ENCODE results near the gene C4BPB.

DNA sequence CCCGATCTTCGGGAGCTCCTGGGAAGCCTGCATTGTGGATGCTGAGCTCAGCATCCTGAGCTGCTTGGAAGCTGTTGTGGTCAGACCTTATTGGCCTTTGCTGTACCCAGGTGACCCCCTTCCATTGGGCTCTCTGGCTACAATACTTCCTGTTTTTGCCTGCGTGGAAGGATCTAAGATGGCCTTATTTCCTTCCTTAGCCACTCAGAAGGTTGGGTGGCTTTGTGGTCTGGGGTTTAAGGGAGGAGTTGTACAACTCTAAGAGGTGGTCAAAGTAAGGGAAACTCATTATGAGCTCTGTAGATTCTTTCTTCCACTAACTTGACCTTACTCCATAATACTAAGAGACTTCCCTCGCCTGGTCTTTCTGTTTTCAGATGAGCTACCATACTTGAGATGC lies 17.8 kb upstream of the C4BPB start:
- TF ChIP-seq, protein P1, sequence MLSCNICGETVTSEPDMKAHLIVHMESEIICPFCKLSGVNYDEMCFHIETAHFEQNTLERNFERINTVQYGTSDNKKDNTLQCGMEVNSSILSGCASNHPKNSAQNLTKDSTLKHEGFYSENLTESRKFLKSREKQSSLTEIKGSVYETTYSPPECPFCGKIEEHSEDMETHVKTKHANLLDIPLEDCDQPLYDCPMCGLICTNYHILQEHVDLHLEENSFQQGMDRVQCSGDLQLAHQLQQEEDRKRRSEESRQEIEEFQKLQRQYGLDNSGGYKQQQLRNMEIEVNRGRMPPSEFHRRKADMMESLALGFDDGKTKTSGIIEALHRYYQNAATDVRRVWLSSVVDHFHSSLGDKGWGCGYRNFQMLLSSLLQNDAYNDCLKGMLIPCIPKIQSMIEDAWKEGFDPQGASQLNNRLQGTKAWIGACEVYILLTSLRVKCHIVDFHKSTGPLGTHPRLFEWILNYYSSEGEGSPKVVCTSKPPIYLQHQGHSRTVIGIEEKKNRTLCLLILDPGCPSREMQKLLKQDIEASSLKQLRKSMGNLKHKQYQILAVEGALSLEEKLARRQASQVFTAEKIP (CRISPR knock-in tag; IDR thresholded peaks at IDR 0.05; ENCODE audit: borderline replicate concordance), result no peak
- TF ChIP-seq ATRX (CRISPR knock-in tag; IDR thresholded peaks at IDR 0.05; ENCODE audit: borderline replicate concordance) (no peak), RCOR2 (CRISPR knock-in tag; IDR thresholded peaks at IDR 0.05) (no peak), RBM39 (IDR thresholded peaks at IDR 0.05; ENCODE audit: low read depth, low read length, poor library complexity, severe bottlenecking) (no peak), PCBP1 (IDR thresholded peaks at IDR 0.05; ENCODE audit: borderline replicate concordance, low read depth, low read length) (no peak), ZNF589 (CRISPR knock-in tag; conservative IDR thresholded peaks at IDR 0.05) (no peak), TCF12 (IDR thresholded peaks at IDR 0.05) (no peak), TCF12 (CRISPR knock-in tag; IDR thresholded peaks at IDR 0.05) (no peak), ATF1 (CRISPR knock-in tag; IDR thresholded peaks at IDR 0.05) (no peak)
- TF ChIP-seq, protein P2, sequence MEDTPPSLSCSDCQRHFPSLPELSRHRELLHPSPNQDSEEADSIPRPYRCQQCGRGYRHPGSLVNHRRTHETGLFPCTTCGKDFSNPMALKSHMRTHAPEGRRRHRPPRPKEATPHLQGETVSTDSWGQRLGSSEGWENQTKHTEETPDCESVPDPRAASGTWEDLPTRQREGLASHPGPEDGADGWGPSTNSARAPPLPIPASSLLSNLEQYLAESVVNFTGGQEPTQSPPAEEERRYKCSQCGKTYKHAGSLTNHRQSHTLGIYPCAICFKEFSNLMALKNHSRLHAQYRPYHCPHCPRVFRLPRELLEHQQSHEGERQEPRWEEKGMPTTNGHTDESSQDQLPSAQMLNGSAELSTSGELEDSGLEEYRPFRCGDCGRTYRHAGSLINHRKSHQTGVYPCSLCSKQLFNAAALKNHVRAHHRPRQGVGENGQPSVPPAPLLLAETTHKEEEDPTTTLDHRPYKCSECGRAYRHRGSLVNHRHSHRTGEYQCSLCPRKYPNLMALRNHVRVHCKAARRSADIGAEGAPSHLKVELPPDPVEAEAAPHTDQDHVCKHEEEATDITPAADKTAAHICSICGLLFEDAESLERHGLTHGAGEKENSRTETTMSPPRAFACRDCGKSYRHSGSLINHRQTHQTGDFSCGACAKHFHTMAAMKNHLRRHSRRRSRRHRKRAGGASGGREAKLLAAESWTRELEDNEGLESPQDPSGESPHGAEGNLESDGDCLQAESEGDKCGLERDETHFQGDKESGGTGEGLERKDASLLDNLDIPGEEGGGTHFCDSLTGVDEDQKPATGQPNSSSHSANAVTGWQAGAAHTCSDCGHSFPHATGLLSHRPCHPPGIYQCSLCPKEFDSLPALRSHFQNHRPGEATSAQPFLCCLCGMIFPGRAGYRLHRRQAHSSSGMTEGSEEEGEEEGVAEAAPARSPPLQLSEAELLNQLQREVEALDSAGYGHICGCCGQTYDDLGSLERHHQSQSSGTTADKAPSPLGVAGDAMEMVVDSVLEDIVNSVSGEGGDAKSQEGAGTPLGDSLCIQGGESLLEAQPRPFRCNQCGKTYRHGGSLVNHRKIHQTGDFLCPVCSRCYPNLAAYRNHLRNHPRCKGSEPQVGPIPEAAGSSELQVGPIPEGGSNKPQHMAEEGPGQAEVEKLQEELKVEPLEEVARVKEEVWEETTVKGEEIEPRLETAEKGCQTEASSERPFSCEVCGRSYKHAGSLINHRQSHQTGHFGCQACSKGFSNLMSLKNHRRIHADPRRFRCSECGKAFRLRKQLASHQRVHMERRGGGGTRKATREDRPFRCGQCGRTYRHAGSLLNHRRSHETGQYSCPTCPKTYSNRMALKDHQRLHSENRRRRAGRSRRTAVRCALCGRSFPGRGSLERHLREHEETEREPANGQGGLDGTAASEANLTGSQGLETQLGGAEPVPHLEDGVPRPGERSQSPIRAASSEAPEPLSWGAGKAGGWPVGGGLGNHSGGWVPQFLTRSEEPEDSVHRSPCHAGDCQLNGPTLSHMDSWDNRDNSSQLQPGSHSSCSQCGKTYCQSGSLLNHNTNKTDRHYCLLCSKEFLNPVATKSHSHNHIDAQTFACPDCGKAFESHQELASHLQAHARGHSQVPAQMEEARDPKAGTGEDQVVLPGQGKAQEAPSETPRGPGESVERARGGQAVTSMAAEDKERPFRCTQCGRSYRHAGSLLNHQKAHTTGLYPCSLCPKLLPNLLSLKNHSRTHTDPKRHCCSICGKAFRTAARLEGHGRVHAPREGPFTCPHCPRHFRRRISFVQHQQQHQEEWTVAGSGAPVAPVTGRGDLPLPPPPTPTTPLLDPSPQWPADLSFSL (CRISPR knock-in tag; IDR thresholded peaks at IDR 0.05), result no peak
- TF ChIP-seq, protein P3, sequence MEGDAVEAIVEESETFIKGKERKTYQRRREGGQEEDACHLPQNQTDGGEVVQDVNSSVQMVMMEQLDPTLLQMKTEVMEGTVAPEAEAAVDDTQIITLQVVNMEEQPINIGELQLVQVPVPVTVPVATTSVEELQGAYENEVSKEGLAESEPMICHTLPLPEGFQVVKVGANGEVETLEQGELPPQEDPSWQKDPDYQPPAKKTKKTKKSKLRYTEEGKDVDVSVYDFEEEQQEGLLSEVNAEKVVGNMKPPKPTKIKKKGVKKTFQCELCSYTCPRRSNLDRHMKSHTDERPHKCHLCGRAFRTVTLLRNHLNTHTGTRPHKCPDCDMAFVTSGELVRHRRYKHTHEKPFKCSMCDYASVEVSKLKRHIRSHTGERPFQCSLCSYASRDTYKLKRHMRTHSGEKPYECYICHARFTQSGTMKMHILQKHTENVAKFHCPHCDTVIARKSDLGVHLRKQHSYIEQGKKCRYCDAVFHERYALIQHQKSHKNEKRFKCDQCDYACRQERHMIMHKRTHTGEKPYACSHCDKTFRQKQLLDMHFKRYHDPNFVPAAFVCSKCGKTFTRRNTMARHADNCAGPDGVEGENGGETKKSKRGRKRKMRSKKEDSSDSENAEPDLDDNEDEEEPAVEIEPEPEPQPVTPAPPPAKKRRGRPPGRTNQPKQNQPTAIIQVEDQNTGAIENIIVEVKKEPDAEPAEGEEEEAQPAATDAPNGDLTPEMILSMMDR (CRISPR knock-in tag; IDR thresholded peaks at IDR 0.05), result no peak
